GM19468 (cell line): Measurements from ENCODE around the gene MTA1.

Experiments
- ATAC-seq: cut with Tn5 transposase; IDR thresholded peaks from one replicate; pipeline ENCODE4 v1.9.1; 2021; ENCODE audit warnings: mild to moderate bottlenecking, moderate library complexity, moderate number of reproducible peaks; ENCODE audit not compliant: unreplicated experiment; ENCODE audit errors: extremely low read depth

The MTA1 gene

DNA sequence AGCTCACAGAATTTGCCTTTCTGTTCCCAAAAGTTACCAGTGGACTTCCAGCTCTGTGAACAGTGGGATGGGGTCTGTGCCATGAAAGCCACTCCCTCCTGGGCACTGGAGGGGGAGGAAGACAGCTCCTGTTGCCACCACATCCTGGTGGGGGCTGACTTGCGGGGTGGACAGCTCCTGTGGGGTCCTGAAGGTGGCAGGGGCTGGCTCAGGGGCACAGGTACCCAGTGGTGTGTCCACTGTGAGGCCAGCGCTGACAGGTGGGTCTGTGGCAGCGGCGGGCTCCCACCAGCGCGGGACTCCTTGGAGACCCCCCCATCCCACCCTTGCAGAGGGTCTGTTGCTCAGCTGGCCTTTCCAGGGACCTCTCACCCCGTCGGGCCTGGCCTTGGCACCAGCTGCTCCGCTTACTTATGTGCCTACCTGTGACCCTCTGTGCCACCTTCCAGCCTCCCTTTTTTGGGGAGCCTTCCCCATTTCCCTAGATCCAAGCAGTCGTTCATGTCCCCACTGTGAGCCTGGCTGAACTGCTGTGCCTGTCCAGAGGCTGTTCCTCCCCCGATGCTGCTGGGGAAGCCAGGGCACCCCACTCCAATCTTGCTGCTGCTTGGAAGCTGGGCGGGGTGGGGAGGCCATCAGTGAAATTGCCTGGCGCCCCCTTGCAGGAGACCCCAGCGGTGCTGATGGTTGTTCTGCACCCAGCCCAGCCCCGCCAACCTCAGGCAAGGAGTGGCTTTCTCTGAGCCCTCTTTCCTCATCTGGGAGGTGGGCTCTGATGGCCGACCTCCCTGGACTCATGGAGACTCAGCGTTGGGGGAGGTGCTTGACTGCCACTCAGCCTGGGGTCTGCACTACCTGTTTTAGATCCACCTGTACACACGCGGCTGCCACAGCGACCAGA lies 73.6 kb downstream of the MTA1 start:
- ATAC-seq, result no peak

DNA sequence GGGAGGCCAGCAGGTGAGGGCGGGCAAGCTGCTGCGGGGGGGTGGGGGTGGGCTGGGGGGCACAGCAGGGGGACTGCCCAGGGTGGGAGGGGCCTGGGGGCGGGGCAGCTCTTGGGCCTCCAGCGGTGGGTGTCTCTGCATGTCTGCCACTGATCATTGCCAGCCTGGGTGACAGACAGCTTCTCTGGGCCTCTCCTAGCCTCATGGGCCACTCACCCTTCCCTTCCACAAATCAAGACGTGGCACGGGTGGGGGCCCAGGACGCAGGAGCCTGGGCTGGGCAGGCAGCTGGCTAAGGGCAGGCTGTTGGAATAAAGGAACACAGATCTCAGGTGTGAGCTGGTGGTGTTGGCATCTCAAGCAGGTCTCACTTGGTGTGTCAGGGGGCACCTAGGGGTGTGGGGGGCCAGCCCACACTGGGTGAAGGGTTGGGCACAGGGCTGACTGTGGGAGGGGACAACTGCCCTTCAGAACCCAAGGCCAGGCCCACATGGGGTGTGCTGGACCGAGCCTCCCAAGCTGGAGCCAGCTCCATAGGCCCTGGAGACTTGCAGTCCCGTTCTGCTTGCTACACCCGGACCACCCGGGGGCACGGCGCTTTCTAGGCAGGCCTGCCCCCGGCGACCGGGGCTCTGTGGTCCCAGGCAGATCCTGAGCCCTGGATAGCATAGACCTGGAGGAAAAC lies 74.4 kb downstream of the MTA1 start:
- ATAC-seq, result no peak

DNA sequence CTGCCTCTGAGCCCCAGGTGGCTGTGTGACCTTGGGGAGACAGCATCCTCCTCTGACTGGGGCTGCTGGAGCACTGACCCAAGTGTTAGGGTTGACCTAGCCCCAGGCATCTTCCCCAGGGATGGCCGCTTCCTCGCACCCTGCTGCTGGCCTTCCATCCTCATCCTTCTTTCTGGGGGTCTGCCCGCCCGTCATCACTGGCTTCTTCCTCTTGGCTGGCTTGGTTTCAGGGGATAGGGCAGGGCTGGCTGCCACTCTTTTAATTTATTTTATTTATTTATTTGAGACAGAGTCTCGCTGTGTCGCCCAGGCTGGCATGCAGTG lies 74.9 kb downstream of the MTA1 start:
- no peak for ATAC-seq

GRCh38 chr14:105495101-105495989 lies 75.7 kb downstream of the MTA1 start:
- ATAC-seq, result no peak

DNA sequence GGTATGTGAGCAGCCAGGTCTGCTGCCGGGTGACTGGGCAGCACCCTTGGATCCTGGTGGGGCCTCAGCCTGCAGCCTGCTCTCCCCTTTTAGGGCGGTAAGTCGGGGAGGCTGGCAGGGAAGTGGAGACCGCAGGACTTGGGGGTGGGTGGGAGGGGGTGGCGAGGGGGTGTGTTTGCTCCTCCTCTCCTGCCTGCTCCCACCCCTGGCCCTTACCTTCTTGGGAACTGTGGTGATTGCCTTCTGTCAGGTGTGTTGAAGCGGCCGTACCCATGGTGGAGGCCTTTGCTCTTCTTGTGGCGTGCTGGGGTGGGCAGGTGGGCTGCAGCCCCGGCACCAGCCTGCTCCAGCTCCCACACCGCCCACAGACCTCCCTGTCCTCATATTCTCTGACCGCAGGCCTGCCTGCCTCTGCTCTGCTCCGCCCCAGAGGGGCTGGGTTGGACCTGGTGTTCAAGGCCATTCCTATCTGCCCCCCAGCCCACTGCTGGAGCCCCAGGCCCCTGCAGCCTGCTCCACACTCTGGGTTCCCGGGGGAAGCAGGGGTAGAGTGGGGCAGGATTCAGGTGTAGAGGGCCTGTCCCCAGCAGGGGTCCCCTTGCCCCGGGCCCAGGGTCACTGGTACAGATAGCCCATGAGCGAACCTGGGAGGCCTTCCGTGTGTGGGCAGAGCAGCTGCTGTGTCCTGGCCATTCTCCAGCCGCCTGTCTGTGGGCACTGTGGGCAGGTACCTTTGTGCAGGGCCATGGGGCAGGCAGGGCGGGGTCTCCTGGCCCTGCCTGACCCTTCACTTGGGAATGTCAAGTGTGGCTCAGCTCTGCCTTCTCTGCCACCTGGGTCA lies 76.6 kb downstream of the MTA1 start:
- ATAC-seq, result no peak

GRCh38 chr14:105496831-105497591 lies 77.4 kb downstream of the MTA1 start:
- no peak for ATAC-seq

GRCh38 chr14:105497671-105498429 lies 78.2 kb downstream of the MTA1 start:
- ATAC-seq, result no peak

DNA sequence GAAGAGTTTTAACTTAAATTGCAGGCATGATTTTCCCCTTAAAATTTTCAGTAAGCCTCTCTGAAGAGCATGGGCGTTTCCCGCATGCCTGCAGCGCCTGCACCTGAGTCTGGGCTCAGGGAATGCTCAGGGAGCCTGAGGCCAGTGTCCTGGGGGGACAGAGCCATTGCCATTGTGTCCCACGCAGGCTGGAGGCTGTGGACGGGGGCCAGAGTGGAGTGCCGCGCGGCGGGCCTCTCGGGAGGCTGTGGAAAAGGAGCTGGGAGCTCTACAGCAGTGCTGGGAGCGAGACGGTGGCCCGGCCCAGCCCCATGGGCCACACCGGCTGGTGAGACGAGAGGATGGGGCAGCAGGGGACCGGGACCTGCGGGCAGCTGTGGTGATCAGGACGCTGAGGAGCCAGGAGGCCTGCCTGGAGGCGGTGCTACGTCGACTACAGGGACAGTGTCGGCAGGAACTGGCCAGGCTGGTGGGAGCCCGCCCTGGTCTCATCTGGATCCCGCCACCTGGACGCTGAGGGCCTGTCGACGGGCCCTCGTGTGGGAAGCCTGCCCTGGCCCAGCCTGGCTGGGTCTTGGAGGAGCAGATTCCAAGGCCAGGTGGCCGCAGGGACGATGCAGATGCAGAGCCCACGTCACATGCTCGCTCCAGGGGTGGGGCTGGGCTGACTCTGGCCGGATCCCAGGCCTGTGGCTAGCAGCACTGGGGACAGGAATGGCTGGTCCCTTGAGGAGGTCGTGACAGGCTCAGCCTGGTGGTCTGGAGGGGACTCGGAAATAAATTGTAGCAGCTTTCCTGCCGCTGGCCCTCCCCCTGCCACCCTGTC lies 79.0 kb downstream of the MTA1 start:
- no peak for ATAC-seq

- no peak for ATAC-seq
Observed at GRCh38 chr14:105499256-105500035, 79.8 kb downstream of the MTA1 start.

- ATAC-seq, result no peak
Observed at GRCh38 chr14:105500036-105500725, 80.6 kb downstream of the MTA1 start.

DNA sequence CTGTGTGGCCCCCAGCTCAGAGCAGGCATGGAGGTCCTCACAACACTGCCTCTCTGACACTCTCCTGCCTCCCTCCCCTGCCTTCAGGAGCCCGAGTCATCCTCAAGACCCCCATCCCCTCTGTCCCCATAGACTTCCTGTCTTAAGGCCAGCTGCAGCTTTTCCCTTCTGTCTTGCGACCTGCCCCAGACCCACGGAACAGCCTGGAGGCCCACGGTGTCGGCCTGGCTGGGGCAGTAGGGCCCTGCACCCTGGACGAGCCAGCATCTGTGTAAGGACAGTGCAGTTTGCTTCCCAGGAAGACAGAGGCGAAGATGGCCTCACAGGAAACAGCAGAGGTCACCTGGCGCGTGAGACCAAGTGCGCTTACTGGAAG lies 81.1 kb downstream of the MTA1 start:
- no peak for ATAC-seq

DNA sequence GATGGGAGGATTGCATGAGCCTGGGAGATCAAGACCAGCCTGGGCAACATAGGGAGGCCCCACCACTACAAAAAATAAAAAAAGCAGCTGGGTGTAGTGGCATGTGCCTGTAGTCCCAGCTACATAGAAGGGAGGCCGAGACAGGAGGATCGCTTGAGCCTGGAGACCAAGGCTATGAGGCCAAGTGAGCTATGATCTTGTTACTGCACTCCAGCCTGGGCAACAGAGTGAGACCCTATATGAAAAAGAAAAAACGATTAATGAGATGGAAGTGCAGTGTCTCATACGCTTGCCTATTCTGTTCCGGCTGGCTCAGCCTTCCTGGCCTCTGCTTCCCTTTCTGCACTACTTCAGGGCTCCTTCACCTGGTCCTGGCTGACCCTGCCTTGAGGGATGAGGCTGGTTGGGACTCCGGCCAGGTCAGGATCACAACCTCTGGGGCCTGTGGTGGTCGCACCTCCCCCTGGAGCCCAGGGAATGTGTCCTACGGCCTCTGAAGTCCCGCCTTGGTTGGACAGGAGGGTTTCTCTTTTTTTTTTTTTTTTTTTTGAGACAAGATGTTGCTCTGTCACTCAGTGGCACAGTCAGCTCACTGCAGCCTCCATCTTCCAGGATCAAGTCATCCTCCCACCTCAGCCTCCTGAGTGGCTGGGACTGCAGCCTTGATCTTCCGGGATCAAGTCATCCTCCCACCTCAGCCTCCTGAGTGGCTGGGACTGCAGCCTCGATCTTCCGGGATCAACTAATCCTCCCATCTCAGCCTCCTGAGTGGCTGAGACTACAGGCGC lies 82.1 kb downstream of the MTA1 start:
- ATAC-seq, result no peak

DNA sequence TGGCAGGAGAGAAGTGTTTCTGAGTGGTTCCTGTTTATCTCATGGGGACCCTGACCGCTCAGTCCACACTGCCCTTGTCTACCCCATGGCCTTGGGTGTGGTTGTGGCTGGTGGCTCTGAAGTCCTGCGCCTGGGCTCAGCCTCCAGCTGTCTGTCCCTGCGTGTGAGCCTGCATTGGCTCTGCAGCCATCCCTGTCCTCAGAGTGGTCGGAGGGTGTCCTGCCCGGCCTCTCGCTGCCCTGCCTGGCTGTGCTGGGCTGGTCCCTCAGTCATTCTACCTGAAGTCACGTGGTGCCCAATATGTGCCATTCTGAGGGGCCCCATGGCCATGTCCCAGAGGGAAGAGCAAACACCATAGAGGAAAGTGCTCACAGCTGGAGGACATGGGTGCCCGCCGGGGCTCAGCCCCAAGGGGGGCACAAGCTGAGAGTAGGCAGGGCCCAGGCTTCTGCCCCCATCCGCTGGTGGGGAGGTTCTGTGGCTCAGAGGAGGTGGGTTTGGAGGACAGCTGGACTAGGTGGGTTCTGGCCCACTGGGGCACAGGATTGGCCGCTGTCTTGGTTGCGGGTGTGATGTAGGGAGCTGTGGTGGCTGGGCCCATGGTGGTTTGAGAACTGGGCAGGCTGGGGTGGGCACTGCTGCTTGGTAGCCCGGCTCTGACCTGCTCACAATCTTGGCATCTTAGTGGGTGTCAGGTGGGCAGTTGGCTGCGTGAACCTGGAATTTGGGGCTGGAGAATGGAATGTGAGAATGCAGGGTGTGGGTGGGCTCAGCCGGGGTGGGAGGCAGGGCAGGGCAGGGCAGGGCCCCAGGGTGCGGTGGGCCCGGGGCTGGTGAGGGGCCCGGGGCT lies 83.0 kb downstream of the MTA1 start:
- no peak for ATAC-seq

GRCh38 chr14:105503296-105503640 lies 83.6 kb downstream of the MTA1 start:
- ATAC-seq, result no peak
